BJ (cell line): ENCODE measurements around the gene CUX1. TPM values are rescaled to one million over a fixed set of nuclear protein-coding genes. Genes with fewer than 3 reads are reported as not detected.

Experiments used
- CTCF ChIA-PET: fragments of 350-600 bp; formaldehyde crosslinking; extraction: SDS; loops from one replicate; lab custom pipeline; 2021; ENCODE audit warnings: antibody characterized with exemption, inconsistent platforms; lab: Yijun Ruan, JAX
- POLR2A ChIA-PET: fragments of 300-600 bp; sonication (Branson Sonifier 250); formaldehyde crosslinking; extraction: SDS; loops from one replicate; lab custom pipeline; 2021; ENCODE audit warnings: antibody characterized with exemption; lab: Charles Lee
- DNase-seq: peaks from one replicate; pipeline ENCODE4 v3.0.0-alpha.2; 2011; ENCODE audit warnings: low read depth
- H3K27me3 ChIP-seq: 2 replicates; pipeline ENCODE4 v1.6.0; 2011; ENCODE audit warnings: low read length; ENCODE audit not compliant: control insufficient read depth, insufficient read depth
- H3K36me3 ChIP-seq: 2 replicates; pipeline ENCODE4 v1.5.1; 2011; ENCODE audit warnings: low read length; ENCODE audit not compliant: control insufficient read depth, insufficient read depth
- H3K4me3 ChIP-seq: 2 replicates; pipeline ENCODE4 v1.5.1; 2011; ENCODE audit warnings: low read depth, mild to moderate bottlenecking, control low read depth, low read length
- polyA plus RNA-seq: library from polyadenylated mRNA; depleted of rRNA; stranded (reverse); fragments of >200 nt; gene quantifications from 2 replicates; pipeline ENCODE4 v1.2.3, GENCODE V29; 2011
- TF ChIP-seq, protein P1 (sequence below): IDR thresholded peaks from 2 replicates; pipeline ENCODE4 v1.5.1; 2011; ENCODE audit warnings: low read depth, mild to moderate bottlenecking, control low read depth, inconsistent platforms, low read length, moderate library complexity; ENCODE audit not compliant: insufficient read depth

CUX1 gene
- polyA plus RNA-seq, 1 experiment, result 36.5 TPM

GRCh38 chr7:102306916-102307677, 489.7 kb downstream of the CUX1 start:
- POLR2A ChIA-PET, result no interaction called here
- no peak for DNase-seq
- Histone ChIP-seq H3K4me3 (no peak overlapping the region), H3K36me3 (no peaks in the 10 kb centered on the region; the same call in 1 of the 2 replicates), H3K27me3 (no peaks in the 10 kb centered on the region)
- CTCF ChIA-PET, result no interaction called here
- TF ChIP-seq, protein P1, sequence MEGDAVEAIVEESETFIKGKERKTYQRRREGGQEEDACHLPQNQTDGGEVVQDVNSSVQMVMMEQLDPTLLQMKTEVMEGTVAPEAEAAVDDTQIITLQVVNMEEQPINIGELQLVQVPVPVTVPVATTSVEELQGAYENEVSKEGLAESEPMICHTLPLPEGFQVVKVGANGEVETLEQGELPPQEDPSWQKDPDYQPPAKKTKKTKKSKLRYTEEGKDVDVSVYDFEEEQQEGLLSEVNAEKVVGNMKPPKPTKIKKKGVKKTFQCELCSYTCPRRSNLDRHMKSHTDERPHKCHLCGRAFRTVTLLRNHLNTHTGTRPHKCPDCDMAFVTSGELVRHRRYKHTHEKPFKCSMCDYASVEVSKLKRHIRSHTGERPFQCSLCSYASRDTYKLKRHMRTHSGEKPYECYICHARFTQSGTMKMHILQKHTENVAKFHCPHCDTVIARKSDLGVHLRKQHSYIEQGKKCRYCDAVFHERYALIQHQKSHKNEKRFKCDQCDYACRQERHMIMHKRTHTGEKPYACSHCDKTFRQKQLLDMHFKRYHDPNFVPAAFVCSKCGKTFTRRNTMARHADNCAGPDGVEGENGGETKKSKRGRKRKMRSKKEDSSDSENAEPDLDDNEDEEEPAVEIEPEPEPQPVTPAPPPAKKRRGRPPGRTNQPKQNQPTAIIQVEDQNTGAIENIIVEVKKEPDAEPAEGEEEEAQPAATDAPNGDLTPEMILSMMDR, result no peak

GRCh38 chr7:102310414-102310815, 493.0 kb downstream of the CUX1 start:
- Histone ChIP-seq H3K36me3 (no peaks in the 10 kb centered on the region; the same call in 1 of the 2 replicates), H3K4me3 (no peak overlapping the region), H3K27me3 (no peaks in the 10 kb centered on the region)
- POLR2A ChIA-PET, result no interaction called here
- TF ChIP-seq, protein P1, result no peak
- DNase-seq, result no peak
- CTCF ChIA-PET, result interaction anchor here (1.6 kb wide), 1 partner anchor 12 kb away, joined by 3 read pairs; no protein-coding TSS in a partner anchor

DNA sequence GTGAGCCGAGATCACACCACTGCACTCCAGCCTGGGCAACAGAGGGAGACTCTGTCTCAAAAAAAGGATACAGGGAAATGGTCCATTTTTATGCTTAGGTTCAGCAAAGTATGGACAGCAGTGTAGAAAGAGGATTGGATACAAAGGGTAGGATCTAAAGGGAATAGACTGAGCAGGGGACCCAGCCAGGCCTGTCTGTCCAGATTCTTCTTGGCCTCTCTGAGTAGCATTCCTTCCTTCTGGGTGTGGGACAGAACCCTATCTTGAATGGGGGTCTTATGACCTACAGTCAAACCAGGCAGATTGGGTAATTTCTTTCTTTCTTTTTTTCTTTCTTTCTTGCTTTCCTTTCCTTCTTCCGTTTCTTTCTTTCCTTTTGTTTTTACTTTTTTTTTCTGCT, 494.9 kb downstream of the CUX1 start:
- TF ChIP-seq, protein P1, result no peak
- CTCF ChIA-PET, result no interaction called here
- POLR2A ChIA-PET, result no interaction called here

DNA sequence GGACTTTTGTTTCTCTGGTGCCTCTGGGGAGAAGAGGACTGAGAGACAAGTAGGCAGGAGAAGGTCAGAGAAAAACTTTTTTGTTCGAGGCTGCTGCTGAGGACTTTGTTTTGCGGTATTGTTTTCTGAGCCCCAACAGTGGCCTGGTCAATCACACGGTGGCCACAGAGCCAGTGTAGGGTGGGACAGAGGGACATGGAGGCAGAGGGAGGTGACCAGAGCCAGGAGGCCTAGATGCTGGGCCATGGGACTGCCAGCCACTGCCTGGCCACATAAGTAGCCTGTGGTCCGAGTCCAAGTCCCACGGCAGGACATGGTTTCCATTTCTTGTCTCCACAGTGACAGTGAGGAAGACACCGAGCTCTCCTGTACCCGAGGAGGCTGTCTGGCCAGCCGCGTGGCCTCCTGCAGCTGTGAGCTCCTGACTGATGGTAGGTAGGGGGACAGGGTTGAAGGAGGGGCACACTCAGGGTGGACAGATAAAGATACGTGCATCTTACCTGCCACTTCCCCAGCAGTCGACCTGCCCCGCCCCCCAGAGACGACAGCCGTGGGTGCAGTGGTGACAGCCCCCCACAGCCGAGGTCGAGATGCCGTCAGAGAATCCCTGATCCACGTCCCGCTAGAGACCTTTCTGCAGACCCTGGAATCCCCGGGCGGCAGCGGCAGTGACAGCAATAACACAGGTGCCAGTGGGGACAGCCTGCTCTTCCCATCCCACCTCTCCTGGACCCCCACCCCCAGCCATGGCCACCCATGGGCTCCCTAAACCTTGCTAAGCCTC, 496.8 kb downstream of the CUX1 start:
- Histone ChIP-seq H3K27me3 (no peaks in the 10 kb centered on the region), H3K4me3 (no peak overlapping the region), H3K36me3 (no peaks in the 10 kb centered on the region)
- no peak for DNase-seq
- ChIA-PET CTCF (no interaction called here), POLR2A (no interaction called here)
- TF ChIP-seq, protein P1, result no peak

More for the DNA sequence above, 494.9 kb downstream of the CUX1 start:
- no peak overlapping the region for H3K4me3 ChIP-seq
- no peaks in the 10 kb centered on the region; the same call in 1 of the 2 replicates for H3K36me3 ChIP-seq
- DNase-seq, result no peak
- no peaks in the 10 kb centered on the region for H3K27me3 ChIP-seq
